ENCODE results near the gene EIF4G3. TPM values are rescaled to one million over a fixed set of nuclear protein-coding genes. Genes with fewer than 3 reads are reported as not detected.
"Not testable (repeated sequence)": the region's sequence is repeated elsewhere in the genome, so short reads cannot be mapped to it uniquely, and the experiment has no call there.

Gene EIF4G3
- total RNA-seq, 2 experiments from 2014 or later: 44.6 to 48.0 TPM

DNA sequence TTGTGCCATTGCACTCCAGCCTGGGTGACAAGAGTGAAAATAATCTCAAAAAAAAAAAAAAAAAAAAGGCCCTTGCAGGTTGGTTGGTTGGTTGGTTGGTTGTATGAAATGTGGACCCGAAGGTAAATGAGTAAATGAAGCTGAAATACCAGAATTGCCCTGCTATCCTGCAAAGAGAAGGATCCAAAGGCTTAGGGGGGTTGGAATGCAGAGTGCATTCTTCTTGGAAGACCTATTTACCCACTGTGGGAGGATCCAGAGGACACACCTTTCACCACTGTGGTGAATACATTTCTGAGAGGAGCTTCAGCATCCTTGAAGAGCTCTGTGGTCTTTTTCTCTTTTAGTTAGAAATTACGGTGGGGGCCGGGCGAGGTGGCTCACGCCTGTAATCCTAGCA is 28.7 kb upstream of the EIF4G3 start:
- Mint-ChIP-seq H3K36me3 (ENCODE audit: low read depth) (no peaks in the 10 kb centered on the region), H3K9me3 (no peaks in the 10 kb centered on the region), H3K27ac (no peak overlapping the region), H3K27me3 (ENCODE audit: low read depth) (no peaks in the 10 kb centered on the region), H3K4me3 (no peak overlapping the region), H3K4me1 (ENCODE audit: low read depth) (peaks cover 3% of the 10 kb centered on the region)
- no peak for DNase-seq
- CTCF ChIA-PET: interaction anchor here (0.7 kb wide), 1 partner anchor 380 kb away, joined by 4 read pairs; no protein-coding TSS in a partner anchor
- intact Hi-C loops (cut with micrococcal nuclease): no loop called here

DNA sequence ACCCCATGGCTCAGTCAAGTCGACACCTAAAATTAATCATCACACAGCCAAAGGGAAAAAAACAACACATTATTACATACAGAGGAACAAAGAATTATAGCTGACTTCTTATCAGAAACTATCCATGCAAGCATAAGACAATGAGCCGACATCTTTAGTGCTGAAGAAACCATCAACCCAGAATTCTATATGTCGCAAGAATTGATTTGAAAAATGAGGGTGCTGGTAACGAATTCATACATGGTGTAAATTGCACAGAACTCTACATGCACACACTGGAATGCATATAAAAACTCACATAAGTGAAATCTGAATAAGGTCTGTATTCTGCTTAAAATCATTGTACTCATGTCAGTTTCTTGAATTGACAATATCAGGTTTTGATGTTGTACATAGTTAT is 25.0 kb upstream of the EIF4G3 start:
- CTCF ChIA-PET: interaction anchor here (0.7 to 0.8 kb wide), 2 partner anchors 30 to 160 kb away, joined by 3 to 4 read pairs; no protein-coding TSS in a partner anchor
- intact Hi-C loops (cut with micrococcal nuclease): no loop called here
- Mint-ChIP-seq H3K27ac (no peak overlapping the region), H3K36me3 (ENCODE audit: low read depth) (no peaks in the 10 kb centered on the region), H3K27me3 (ENCODE audit: low read depth) (no peaks in the 10 kb centered on the region), H3K4me1 (ENCODE audit: low read depth) (no peaks in the 10 kb centered on the region), H3K4me3 (no peak overlapping the region), H3K9me3 (no peaks in the 10 kb centered on the region)
- no peak for DNase-seq

DNA sequence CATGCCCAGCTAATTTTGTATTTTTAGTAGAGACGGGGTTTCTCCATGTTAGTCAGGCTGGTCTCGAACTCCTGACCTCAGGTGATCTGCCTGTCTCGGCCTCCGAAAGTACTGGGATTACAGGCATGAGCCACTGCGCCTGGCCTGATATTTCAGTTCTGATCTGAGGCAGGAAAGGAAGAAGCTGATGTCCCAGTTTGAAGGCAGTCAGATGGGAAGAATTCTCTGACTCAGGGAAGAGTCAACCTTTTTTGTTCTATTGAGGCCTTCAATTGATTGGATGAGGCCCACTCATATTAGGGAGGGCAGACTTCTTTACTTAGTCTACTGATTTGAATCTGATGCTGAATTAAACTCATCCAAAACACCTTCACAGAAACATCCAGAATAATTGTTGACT is 24.5 kb upstream of the EIF4G3 start:
- H3K9me3 Mint-ChIP-seq; H3K36me3 Mint-ChIP-seq (ENCODE audit: low read depth); H3K4me1 Mint-ChIP-seq (ENCODE audit: low read depth); H3K27ac Mint-ChIP-seq; intact Hi-C loops (cut with micrococcal nuclease); H3K27me3 Mint-ChIP-seq (ENCODE audit: low read depth); H3K4me3 Mint-ChIP-seq; DNase-seq; CTCF ChIA-PET: not testable (repeated sequence)

DNA sequence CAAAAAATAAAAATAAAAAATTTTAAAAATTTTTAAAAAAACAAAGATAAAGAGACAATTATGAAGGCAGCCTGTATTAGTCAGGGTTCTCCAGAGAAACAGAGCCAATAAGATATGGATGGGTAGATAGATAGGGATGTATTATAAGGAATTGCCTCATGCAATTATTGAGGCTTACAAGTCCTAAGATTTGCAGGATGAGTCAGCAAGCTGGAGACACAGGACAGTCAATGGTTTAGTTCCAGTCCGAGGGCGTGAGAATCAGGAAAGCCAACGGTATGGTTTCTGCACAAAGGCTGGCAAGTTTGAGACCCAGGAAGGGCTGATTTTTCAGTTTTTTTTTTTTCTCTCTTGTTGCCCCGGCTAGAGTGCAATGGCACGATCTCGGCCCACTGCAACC is 24.1 kb upstream of the EIF4G3 start:
- no peaks in the 10 kb centered on the region for H3K9me3 Mint-ChIP-seq
- CTCF ChIA-PET: no interaction called here
- peaks cover 4% of the 10 kb centered on the region for H3K27me3 Mint-ChIP-seq (ENCODE audit: low read depth)
- H3K27ac Mint-ChIP-seq: no peak overlapping the region
- H3K4me1 Mint-ChIP-seq (ENCODE audit: low read depth): no peaks in the 10 kb centered on the region
- no peaks in the 10 kb centered on the region for H3K36me3 Mint-ChIP-seq (ENCODE audit: low read depth)
- no peak for DNase-seq
- intact Hi-C loops (cut with micrococcal nuclease): no loop called here
- H3K4me3 Mint-ChIP-seq: no peak overlapping the region

DNA sequence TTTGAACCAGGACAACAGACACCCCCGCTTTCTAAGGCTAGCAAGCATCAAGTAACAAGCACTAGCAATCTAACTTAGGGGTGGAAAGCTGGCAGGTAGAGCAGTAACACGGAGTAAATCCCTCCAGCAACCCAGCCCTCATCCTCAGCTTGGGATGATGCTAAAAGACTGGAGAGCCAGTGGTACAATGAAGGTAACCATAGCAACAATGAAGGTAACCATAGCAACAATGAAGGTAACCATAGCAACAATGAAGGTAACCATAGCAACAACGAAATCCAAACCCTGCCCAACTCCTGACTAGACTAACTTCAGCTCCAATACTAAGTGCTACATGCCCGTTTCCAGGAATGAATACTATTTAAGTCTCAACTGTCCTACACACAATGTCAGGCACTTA is 22.2 kb upstream of the EIF4G3 start:
- CTCF ChIA-PET: interaction anchor here (0.9 to 1.3 kb wide), 2 partner anchors 19 to 502 kb away, joined by 3 read pairs; no protein-coding TSS in a partner anchor
- H3K36me3 Mint-ChIP-seq (ENCODE audit: low read depth): no peaks in the 10 kb centered on the region
- intact Hi-C loops (cut with micrococcal nuclease): loop anchor here (10.0 kb wide), 1 partner anchor 674 kb away; no protein-coding TSS in a partner anchor

DNA sequence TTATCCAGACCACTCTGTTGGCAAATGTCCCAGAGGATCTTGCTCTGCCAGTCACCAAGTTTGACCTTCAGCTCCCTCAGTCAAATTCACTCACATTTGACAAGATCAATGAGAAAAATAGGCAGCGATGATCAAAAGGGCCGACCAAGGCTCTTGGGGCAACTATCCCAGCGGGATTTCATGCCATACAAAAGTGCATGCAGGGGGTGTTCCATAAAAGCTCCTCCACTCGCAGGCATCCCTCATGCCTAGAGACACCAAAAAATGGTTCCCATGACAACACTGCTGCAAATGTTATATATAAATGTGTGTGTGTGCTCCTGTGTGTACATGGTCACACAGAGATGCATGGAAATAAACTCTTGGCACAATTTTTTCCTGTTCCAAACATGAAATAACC is 16.2 kb upstream of the EIF4G3 start:
- Mint-ChIP-seq H3K4me1 (ENCODE audit: low read depth) (peaks cover 2% of the 10 kb centered on the region), H3K4me3 (no peak overlapping the region), H3K36me3 (ENCODE audit: low read depth) (no peaks in the 10 kb centered on the region), H3K27ac (no peak overlapping the region), H3K9me3 (no peaks in the 10 kb centered on the region), H3K27me3 (ENCODE audit: low read depth) (peaks cover 6% of the 10 kb centered on the region)
- no peak for DNase-seq
- CTCF ChIA-PET: interaction anchor here (1.1 kb wide), 2 partner anchors 405 to 496 kb away, joined by 3 read pairs; no protein-coding TSS in a partner anchor
- intact Hi-C loops (cut with micrococcal nuclease): loop anchor here (10.0 kb wide), 1 partner anchor 668 kb away; no protein-coding TSS in a partner anchor

More for the DNA sequence above, 22.2 kb upstream of the EIF4G3 start:
- Mint-ChIP-seq H3K9me3 (no peaks in the 10 kb centered on the region), H3K27me3 (ENCODE audit: low read depth) (peaks cover 6% of the 10 kb centered on the region), H3K4me3 (no peak overlapping the region), H3K4me1 (ENCODE audit: low read depth) (peaks cover 2% of the 10 kb centered on the region), H3K27ac (no peak overlapping the region)
- DNase-seq: no peak

DNA sequence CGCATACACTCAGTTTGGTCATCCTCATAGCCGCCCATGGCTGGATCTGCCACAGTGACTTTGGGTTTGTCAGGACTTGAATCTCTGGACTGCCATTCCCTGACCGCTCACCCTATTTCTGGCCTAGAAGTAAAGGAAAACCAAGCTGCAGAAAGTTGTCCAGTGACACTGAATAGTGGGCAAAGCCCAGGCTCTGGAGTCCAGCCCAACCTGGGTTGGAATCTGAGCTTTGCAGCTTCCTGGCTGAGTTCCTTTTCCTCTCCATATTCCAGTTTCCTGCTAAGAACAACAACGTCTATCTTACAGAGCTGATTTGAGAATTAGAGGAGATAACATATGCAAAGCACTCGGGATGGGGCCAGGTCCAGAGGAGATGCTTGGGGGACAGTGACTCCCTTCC is 15.6 kb upstream of the EIF4G3 start:
- Mint-ChIP-seq H3K4me3 (no peak overlapping the region), H3K9me3 (no peaks in the 10 kb centered on the region), H3K4me1 (ENCODE audit: low read depth) (peaks cover 2% of the 10 kb centered on the region), H3K27me3 (ENCODE audit: low read depth) (peaks cover 6% of the 10 kb centered on the region), H3K36me3 (ENCODE audit: low read depth) (no peaks in the 10 kb centered on the region), H3K27ac (no peak overlapping the region)
- CTCF ChIA-PET: interaction anchor here (0.7 to 1.1 kb wide), 3 partner anchors 173 to 496 kb away, joined by 3 to 7 read pairs (median 3); no protein-coding TSS in a partner anchor
- DNase-seq: no peak
- intact Hi-C loops (cut with micrococcal nuclease): loop anchor here (10.0 kb wide), 1 partner anchor 667 kb away; no protein-coding TSS in a partner anchor

DNA sequence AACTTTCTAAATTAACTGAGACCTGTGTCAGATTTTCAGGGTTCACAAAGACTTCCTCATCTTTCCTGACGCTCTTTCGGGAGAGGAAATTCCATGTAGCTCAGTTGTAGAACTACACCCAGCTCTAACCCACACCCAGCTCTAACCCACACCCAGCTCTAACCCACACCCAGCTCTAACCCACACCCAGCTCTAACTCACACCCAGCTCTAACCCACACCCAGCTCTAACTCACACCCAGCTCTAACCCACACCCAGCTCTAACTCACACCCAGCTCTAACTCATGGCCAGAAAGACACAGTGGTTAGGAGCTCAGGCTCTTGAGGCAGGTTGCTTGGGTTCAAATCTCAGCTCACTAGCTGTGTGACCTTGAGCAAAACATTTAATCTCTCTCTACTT is 14.1 kb upstream of the EIF4G3 start:
- H3K36me3 Mint-ChIP-seq (ENCODE audit: low read depth); H3K27me3 Mint-ChIP-seq (ENCODE audit: low read depth); H3K4me3 Mint-ChIP-seq; H3K4me1 Mint-ChIP-seq (ENCODE audit: low read depth); H3K9me3 Mint-ChIP-seq; H3K27ac Mint-ChIP-seq; DNase-seq: not testable (repeated sequence)
- intact Hi-C loops (cut with micrococcal nuclease): loop anchor here (10.0 kb wide), 1 partner anchor 666 kb away; no protein-coding TSS in a partner anchor
- CTCF ChIA-PET: interaction anchor here (0.6 to 1.2 kb wide), 5 partner anchors 13 to 494 kb away, joined by 5 to 6 read pairs (median 5); no protein-coding TSS in a partner anchor

DNA sequence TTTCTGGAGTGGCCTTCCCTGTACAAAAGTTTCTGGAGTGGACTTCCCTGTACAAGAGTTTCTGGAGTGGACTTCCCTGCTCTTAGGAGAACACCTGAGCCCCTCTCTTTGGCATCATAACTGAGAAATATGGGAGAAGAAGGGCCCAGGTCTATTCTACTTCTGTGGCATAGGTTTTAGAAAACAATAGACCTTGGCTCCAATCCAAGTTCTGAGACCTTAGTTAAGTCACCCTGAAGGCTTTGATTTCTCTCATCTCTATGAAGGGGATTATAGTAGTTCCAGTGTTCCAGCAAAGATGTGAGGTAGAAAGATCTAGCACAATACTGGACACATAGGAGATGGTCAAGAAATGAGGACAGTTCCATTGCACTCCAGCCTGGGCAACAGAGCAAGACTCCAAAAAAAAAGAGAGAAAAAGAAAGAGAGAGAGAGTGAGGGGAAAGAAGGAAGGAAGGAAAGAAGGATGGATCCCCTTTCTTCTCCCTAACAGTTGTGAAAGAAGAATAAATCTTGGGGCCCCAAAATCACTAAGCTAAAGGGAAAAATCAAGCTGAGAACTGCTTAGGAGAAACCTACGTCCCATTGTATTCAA is 13.3 kb upstream of the EIF4G3 start:
- Mint-ChIP-seq H3K4me1 (ENCODE audit: low read depth) (peaks cover under 1% of the 10 kb centered on the region), H3K27ac (no peak overlapping the region), H3K27me3 (ENCODE audit: low read depth) (peaks cover under 1% of the 10 kb centered on the region), H3K4me3 (no peak overlapping the region), H3K9me3 (no peaks in the 10 kb centered on the region), H3K36me3 (ENCODE audit: low read depth) (no peaks in the 10 kb centered on the region)
- no peak for DNase-seq
- intact Hi-C loops (cut with micrococcal nuclease): loop anchor here (10.0 kb wide), 1 partner anchor 665 kb away; no protein-coding TSS in a partner anchor
- CTCF ChIA-PET: interaction anchor here (0.5 to 1.1 kb wide), 4 partner anchors 8 to 493 kb away, joined by 5 to 6 read pairs (median 5); no protein-coding TSS in a partner anchor

DNA sequence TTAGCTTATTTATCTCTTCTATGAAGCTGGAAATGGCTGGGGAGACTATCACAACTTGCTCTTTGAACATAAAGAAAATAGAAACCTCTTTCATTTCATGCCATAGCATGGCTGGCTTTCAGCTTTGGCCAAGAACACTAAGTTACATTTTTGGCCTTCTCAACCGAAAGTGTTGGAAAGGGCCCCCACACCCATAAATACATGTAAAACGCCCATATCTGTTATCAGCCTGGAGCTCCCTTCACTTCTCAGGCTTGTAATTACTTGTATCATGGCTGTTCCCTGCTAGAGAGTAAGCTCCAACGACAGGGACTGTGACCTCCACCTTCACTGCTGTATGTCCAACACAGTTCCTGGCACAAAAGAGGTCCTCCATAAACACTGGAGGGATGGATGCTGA is 12.7 kb upstream of the EIF4G3 start:
- no peak for DNase-seq
- intact Hi-C loops (cut with micrococcal nuclease): no loop called here
- CTCF ChIA-PET: interaction anchor here (0.6 kb wide), 1 partner anchor 30 kb away, joined by 3 read pairs; no protein-coding TSS in a partner anchor
- Mint-ChIP-seq H3K27me3 (ENCODE audit: low read depth) (no peaks in the 10 kb centered on the region), H3K36me3 (ENCODE audit: low read depth) (no peaks in the 10 kb centered on the region), H3K27ac (no peak overlapping the region), H3K9me3 (no peaks in the 10 kb centered on the region), H3K4me1 (ENCODE audit: low read depth) (no peaks in the 10 kb centered on the region), H3K4me3 (no peak overlapping the region)

DNA sequence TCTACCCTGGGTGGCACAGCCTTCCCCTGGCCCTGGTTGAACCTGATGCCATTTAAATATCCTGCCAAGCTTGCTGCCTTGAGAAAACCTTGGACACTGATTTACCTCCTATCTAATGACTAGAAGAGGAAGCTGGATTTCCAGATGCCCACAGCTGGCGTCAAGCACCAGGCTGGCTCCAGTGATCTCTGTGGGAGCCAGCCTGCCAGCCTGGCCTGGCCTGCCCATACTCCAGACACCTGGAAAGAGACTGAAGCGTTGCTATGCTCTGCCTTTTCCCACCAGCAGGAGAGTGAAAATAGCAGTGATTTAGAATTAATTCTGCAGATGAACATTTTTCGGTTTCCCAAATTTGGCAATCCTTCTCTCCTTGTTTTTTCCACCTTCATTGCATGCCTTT is 11.5 kb upstream of the EIF4G3 start:
- Mint-ChIP-seq H3K4me3 (no peak overlapping the region), H3K27ac (no peak overlapping the region), H3K9me3 (no peaks in the 10 kb centered on the region), H3K36me3 (ENCODE audit: low read depth) (no peaks in the 10 kb centered on the region), H3K27me3 (ENCODE audit: low read depth) (no peaks in the 10 kb centered on the region), H3K4me1 (ENCODE audit: low read depth) (no peaks in the 10 kb centered on the region)
- DNase-seq: no peak
- CTCF ChIA-PET: interaction anchor here (0.5 kb wide), 1 partner anchor 46 kb away, joined by 3 read pairs; no protein-coding TSS in a partner anchor
- intact Hi-C loops (cut with micrococcal nuclease): no loop called here

DNA sequence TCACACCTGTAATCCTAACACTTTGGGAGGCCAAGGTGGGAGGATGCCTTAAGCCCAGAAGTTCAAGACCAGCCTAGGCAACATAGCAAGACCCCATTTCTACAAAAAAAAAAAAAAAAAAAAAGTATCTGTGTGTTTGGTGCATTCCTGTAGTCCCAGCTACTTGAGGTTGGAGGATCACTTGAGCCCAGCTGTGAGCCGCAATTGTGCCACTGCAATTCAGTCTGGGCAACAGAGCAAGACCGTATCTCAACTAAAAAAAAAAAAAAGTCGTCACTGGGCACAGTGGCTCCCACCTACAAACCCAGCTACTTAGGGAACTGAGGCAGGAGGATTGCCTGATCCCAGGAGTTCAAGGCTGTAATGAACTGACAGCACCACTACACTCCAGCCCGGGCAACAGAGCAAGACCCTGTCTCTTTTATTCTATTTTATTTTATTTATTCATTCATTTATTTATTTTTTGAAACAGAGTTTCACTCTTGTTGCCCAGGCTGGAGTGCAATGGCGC is 8.6 kb upstream of the EIF4G3 start:
- no peaks in the 10 kb centered on the region for H3K4me1 Mint-ChIP-seq (ENCODE audit: low read depth)
- H3K9me3 Mint-ChIP-seq: no peaks in the 10 kb centered on the region
- H3K27ac Mint-ChIP-seq: no peak overlapping the region
- DNase-seq: no peak
- CTCF ChIA-PET: interaction anchor here (0.9 to 2.0 kb wide), 2 partner anchors 10 to 32 kb away, joined by 3 to 7 read pairs; no protein-coding TSS in a partner anchor
- H3K4me3 Mint-ChIP-seq: no peak overlapping the region
- intact Hi-C loops (cut with micrococcal nuclease): no loop called here
- H3K36me3 Mint-ChIP-seq (ENCODE audit: low read depth): no peaks in the 10 kb centered on the region
- no peaks in the 10 kb centered on the region for H3K27me3 Mint-ChIP-seq (ENCODE audit: low read depth)

Measured in activated naive CD4-positive, alpha-beta T cell treated with anti-CD3 and anti-CD28 coated beads for 36 hours (primary cell).